ENCODE data around the gene PRKD1. TPM values are rescaled to one million over a fixed set of nuclear protein-coding genes. Genes with fewer than 3 reads are reported as not detected.

PRKD1 gene
- total and polyA plus RNA-seq, 10 of the 15 experiments (the other 5 are each of a cell fraction or from before 2014, with no cell fraction given): 0.02 to 0.56 TPM; not detected in 8

DNA sequence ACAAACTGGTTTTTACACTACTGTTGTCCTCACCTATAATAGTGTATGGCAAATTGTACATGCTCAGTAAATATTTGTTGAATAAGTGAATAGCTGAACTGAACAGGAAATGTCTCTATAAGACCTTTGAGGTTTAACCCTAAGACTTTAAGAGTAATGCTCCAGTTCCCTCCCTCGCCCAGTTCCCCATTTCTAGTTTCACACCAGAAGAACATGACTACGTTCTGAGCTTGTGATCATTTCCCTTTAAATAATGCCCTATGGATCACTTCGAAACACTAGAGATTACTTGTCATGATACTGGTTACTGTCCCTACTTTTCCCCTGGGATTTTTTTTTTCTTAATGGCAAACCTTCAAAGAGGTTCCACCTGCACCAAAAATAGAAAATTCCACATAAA, 69.3 kb downstream of the PRKD1 start (continued):
- TF ChIP-seq, protein P1, sequence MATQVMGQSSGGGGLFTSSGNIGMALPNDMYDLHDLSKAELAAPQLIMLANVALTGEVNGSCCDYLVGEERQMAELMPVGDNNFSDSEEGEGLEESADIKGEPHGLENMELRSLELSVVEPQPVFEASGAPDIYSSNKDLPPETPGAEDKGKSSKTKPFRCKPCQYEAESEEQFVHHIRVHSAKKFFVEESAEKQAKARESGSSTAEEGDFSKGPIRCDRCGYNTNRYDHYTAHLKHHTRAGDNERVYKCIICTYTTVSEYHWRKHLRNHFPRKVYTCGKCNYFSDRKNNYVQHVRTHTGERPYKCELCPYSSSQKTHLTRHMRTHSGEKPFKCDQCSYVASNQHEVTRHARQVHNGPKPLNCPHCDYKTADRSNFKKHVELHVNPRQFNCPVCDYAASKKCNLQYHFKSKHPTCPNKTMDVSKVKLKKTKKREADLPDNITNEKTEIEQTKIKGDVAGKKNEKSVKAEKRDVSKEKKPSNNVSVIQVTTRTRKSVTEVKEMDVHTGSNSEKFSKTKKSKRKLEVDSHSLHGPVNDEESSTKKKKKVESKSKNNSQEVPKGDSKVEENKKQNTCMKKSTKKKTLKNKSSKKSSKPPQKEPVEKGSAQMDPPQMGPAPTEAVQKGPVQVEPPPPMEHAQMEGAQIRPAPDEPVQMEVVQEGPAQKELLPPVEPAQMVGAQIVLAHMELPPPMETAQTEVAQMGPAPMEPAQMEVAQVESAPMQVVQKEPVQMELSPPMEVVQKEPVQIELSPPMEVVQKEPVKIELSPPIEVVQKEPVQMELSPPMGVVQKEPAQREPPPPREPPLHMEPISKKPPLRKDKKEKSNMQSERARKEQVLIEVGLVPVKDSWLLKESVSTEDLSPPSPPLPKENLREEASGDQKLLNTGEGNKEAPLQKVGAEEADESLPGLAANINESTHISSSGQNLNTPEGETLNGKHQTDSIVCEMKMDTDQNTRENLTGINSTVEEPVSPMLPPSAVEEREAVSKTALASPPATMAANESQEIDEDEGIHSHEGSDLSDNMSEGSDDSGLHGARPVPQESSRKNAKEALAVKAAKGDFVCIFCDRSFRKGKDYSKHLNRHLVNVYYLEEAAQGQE (IDR thresholded peaks at IDR 0.05; ENCODE audit: low read depth, low read length): no peak
- no peak for TF ChIP-seq YBX1 (IDR thresholded peaks at IDR 0.05)
- TF ChIP-seq TARDBP (IDR thresholded peaks at IDR 0.05; ENCODE audit: borderline replicate concordance): no peak
- no peak for TF ChIP-seq CHD4 (IDR thresholded peaks at IDR 0.05)
- no peak for TF ChIP-seq STAT3 (IDR thresholded peaks at IDR 0.05; ENCODE audit: low read depth, low read length)
- TF ChIP-seq RUNX3 (IDR thresholded peaks at IDR 0.05; ENCODE audit: low read length): peak; percentile 82
- no peak for TF ChIP-seq RBBP5 (conservative IDR thresholded peaks at IDR 0.05)
- no peak for TF ChIP-seq ZNF217 (IDR thresholded peaks at IDR 0.05)
- no peak for TF ChIP-seq SMARCA5 (IDR thresholded peaks at IDR 0.05)
- TF ChIP-seq NFXL1 (IDR thresholded peaks at IDR 0.05; ENCODE audit: borderline replicate concordance): no peak
- TF ChIP-seq IKZF1 (conservative IDR thresholded peaks at IDR 0.05): 0 out of 2 replicates have a peak, but pooled peaks have one; percentile 23
- no peak for TF ChIP-seq CHD2 (IDR thresholded peaks at IDR 0.05; ENCODE audit: borderline replicate concordance, low read depth, low read length)
- TF ChIP-seq, protein P2, sequence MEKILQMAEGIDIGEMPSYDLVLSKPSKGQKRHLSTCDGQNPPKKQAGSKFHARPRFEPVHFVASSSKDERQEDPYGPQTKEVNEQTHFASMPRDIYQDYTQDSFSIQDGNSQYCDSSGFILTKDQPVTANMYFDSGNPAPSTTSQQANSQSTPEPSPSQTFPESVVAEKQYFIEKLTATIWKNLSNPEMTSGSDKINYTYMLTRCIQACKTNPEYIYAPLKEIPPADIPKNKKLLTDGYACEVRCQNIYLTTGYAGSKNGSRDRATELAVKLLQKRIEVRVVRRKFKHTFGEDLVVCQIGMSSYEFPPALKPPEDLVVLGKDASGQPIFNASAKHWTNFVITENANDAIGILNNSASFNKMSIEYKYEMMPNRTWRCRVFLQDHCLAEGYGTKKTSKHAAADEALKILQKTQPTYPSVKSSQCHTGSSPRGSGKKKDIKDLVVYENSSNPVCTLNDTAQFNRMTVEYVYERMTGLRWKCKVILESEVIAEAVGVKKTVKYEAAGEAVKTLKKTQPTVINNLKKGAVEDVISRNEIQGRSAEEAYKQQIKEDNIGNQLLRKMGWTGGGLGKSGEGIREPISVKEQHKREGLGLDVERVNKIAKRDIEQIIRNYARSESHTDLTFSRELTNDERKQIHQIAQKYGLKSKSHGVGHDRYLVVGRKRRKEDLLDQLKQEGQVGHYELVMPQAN (conservative IDR thresholded peaks at IDR 0.05): no peak
- TF ChIP-seq, protein P3, sequence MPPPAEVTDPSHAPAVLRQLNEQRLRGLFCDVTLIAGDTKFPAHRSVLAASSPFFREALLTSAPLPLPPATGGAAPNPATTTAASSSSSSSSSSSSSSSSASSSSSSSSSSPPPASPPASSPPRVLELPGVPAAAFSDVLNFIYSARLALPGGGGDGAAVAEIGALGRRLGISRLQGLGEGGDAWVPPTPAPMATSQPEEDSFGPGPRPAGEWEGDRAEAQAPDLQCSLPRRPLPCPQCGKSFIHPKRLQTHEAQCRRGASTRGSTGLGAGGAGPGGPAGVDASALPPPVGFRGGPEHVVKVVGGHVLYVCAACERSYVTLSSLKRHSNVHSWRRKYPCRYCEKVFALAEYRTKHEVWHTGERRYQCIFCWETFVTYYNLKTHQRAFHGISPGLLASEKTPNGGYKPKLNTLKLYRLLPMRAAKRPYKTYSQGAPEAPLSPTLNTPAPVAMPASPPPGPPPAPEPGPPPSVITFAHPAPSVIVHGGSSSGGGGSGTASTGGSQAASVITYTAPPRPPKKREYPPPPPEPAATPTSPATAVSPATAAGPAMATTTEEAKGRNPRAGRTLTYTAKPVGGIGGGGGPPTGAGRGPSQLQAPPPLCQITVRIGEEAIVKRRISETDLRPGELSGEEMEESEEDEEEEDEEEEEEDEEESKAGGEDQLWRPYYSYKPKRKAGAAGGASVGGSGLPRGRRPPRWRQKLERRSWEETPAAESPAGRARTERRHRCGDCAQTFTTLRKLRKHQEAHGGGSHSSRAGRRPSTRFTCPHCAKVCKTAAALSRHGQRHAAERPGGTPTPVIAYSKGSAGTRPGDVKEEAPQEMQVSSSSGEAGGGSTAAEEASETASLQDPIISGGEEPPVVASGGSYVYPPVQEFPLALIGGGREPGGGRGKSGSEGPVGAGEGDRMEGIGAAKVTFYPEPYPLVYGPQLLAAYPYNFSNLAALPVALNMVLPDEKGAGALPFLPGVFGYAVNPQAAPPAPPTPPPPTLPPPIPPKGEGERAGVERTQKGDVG (CRISPR knock-in tag; IDR thresholded peaks at IDR 0.05): no peak
- no peak for TF ChIP-seq CEBPB (IDR thresholded peaks at IDR 0.05; ENCODE audit: borderline replicate concordance in 1 of 2, low read depth in 2 of 2, low read length in 2 of 2)
- TF ChIP-seq, protein P4, sequence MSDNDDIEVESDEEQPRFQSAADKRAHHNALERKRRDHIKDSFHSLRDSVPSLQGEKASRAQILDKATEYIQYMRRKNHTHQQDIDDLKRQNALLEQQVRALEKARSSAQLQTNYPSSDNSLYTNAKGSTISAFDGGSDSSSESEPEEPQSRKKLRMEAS (IDR thresholded peaks at IDR 0.05; ENCODE audit: low read depth, low read length): no peak
- no peak for TF ChIP-seq JUND (IDR thresholded peaks at IDR 0.05; ENCODE audit: low read depth, low read length)
- TF ChIP-seq ESRRA (IDR thresholded peaks at IDR 0.05; ENCODE audit: low read length): no peak
- no peak for TF ChIP-seq TCF7 (IDR thresholded peaks at IDR 0.05; ENCODE audit: borderline replicate concordance)
- TF ChIP-seq, protein P5, sequence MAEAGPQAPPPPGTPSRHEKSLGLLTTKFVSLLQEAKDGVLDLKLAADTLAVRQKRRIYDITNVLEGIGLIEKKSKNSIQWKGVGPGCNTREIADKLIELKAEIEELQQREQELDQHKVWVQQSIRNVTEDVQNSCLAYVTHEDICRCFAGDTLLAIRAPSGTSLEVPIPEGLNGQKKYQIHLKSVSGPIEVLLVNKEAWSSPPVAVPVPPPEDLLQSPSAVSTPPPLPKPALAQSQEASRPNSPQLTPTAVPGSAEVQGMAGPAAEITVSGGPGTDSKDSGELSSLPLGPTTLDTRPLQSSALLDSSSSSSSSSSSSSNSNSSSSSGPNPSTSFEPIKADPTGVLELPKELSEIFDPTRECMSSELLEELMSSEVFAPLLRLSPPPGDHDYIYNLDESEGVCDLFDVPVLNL (IDR thresholded peaks at IDR 0.05; ENCODE audit: low read depth, low read length): no peak
- no peak for TF ChIP-seq SUZ12 (IDR thresholded peaks at IDR 0.05; ENCODE audit: unreplicated experiment)
- TF ChIP-seq, protein P6, sequence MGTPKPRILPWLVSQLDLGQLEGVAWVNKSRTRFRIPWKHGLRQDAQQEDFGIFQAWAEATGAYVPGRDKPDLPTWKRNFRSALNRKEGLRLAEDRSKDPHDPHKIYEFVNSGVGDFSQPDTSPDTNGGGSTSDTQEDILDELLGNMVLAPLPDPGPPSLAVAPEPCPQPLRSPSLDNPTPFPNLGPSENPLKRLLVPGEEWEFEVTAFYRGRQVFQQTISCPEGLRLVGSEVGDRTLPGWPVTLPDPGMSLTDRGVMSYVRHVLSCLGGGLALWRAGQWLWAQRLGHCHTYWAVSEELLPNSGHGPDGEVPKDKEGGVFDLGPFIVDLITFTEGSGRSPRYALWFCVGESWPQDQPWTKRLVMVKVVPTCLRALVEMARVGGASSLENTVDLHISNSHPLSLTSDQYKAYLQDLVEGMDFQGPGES (IDR thresholded peaks at IDR 0.05): no peak
